ENCODE measurements around the gene EMP1. TPM values are rescaled to one million over a fixed set of nuclear protein-coding genes. Genes with fewer than 3 reads are reported as not detected.

Gene EMP1
- total RNA-seq, 1 experiment from 2014 or later, result 679 TPM

- DNase-seq (ENCODE audit: low read depth), result peak; percentile 70
These were observed 24.3 kb upstream of the EMP1 start for GRCh38 chr12:13171921-13172859.

GRCh38 chr12:13173012-13173932 is 23.3 kb upstream of the EMP1 start:
- peak; percentile 97 for DNase-seq (ENCODE audit: low read depth)

- peak; percentile 87 for DNase-seq (ENCODE audit: low read depth)
These were observed 21.0 kb upstream of the EMP1 start for GRCh38 chr12:13175499-13175898.

- DNase-seq (ENCODE audit: low read depth), result no peak
These were observed 20.3 kb upstream of the EMP1 start for GRCh38 chr12:13176256-13176655.

- peak; percentile 30 for DNase-seq (ENCODE audit: low read depth)
These were observed 19.2 kb upstream of the EMP1 start for GRCh38 chr12:13177373-13177772.

- DNase-seq (ENCODE audit: low read depth), result no peak
These were observed 18.6 kb upstream of the EMP1 start for GRCh38 chr12:13177906-13178305.

DNA sequence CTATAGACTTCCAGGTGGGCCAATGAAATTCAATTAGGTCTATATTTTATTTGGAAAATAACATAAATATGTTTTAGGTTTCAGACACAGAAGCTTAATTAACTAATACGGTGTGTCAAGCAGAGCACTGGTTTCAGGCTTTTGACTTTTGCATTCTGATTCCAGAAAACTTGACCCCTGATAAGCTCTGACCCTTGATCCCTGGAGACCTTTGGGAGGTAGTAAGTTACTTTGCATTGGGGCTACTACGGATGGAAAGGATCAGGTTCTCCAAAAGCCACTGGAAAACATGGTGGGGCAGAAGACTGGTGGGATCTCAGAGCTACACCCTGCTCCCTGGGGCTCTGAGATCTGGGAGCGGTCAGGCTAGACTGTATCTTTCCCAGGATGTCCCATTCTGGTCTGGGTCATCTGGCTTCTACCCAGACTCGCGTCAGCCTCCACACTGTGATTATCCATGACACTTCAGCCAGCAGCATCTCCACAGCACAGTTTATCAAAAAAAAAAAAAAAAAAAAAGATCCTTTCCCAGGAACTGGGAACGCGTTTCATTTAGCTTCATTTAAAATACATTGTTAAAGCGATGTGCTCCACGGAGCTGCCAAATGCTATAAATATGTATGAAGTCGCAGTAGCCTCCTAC is 17.8 kb upstream of the EMP1 start:
- peak; percentile 10 for DNase-seq (ENCODE audit: low read depth)

- DNase-seq (ENCODE audit: low read depth), result peak; percentile 78
These were observed 17.1 kb upstream of the EMP1 start for GRCh38 chr12:13179211-13180074.

GRCh38 chr12:13181375-13182070 is 15.0 kb upstream of the EMP1 start:
- no peak for DNase-seq (ENCODE audit: low read depth)

DNA sequence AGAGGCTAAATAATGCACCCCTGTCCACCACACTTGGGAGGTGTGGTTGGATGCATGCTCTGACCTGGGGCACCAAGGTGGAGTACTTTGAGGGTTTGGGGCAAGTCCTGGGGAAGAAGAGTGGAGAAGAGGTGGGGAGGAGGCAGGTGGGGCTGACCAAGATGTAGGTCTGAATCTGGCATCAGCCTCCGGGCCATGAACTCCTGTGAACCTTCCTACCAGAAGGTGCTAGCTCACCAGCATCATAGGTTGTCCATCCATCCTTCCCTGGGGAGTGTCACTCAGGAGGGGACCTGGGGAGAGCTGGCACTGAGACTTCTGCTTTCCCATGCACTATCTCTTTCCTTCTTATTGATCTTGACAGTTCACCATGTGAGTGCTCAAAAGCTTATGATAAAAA is 13.6 kb upstream of the EMP1 start:
- DNase-seq (ENCODE audit: low read depth), result no peak

DNA sequence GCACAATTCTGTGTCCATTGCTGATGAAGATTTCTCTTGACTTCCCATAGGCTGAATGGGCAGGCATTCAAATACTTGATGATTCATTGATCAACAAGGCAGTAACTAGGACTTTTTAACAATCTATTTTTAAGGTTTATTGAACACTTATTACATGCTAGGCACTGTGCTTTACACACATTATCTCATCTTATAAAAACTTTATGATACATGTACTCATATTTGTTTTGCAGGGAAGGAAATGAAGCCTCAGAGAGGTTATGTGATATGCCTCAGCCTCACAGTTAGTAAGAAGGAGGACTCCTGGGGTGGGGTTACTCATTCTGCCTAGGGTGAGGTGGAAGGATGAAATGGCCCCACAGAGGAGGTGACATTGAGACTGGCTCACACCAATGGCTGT is 12.9 kb upstream of the EMP1 start:
- no peak for DNase-seq (ENCODE audit: low read depth)

DNA sequence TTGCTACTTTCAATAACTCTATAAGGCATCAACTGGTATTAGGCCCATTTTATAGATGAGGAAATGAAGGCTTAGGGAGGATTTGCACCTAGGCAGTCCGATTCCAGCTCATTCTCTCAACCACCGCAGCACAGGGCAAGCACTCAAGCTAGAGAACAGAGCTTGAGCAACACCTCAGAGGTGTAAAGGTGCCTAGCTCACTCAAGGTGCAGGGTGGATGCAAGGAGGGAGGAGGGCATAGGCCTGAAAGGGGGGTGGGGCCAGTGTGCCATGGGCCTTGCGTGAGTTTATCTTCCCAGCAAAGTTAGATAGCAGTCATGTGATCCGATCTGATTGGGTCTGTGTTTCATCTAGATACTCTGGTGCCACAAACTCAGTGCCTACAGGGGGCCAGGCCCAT is 10.2 kb upstream of the EMP1 start:
- no peak for DNase-seq (ENCODE audit: low read depth)

- DNase-seq (ENCODE audit: low read depth), result peak; percentile 77
These were observed 9.1 kb upstream of the EMP1 start for GRCh38 chr12:13187399-13187798.

GRCh38 chr12:13189264-13189663 is 7.3 kb upstream of the EMP1 start:
- no peak for DNase-seq (ENCODE audit: low read depth)

- DNase-seq (ENCODE audit: low read depth), result no peak
These were observed 6.3 kb upstream of the EMP1 start for GRCh38 chr12:13190275-13190674.

GRCh38 chr12:13192719-13193118 is 3.8 kb upstream of the EMP1 start:
- DNase-seq (ENCODE audit: low read depth), result no peak

GRCh38 chr12:13193505-13194231 is 2.9 kb upstream of the EMP1 start:
- no peak for DNase-seq (ENCODE audit: low read depth)

- DNase-seq (ENCODE audit: low read depth), result no peak
These were observed 2.0 kb upstream of the EMP1 start for GRCh38 chr12:13194401-13195110.

DNA sequence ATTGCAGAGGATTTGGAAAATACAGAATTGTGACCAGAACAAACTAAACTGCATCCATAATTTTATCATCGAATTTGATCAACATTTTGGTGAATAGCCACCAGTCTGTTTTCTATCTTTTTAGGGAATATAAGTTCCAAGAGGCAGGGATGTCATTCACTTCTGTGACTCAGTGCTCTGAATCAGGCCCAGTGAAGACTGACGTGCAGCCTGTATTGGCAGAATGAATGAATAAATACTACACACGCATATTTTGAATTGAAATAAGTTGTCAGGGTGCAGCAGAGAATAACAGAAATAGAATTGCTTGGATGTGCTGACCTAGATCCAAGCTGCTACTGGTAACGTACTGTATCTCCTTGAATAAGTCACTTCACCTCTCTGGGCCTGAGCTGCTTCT is 1.3 kb upstream of the EMP1 start:
- DNase-seq (ENCODE audit: low read depth), result no peak

All from LHCN-M2 (cell line).